ENCODE measurements around the gene PTCHD1.

DNA sequence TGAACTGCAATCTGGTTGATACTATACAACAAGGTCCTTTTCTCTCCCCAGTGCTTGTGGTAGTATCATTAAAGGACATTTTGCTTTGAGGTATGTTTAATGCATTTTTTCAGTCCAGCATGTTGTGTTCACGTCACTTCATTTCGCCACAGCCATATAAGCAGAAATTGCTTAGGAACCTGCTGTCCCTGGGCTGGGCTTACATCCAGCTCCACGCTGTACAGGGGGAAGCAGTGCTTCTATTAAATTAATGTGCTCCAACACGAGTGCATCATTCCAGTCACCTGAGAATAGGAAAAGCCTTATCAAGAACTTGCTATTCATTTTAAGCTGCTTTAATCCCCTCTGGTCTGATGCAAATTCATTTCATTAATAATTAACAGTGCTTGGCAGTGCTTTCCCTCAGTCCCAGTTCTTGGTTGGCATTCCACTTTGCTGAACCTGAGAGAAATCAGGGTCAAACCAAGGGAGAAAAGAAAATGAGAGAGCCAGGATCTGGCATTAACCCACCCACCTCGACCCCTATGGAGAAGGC is 47.4 kb upstream of the PTCHD1 start:
- TF ChIP-seq POLR2A (IDR thresholded peaks at IDR 0.05) = no peak
- TF ChIP-seq CTCF (IDR thresholded peaks at IDR 0.05) = no peak
- TF ChIP-seq POLR2AphosphoS5 (IDR thresholded peaks at IDR 0.05) = no peak

Data from gastroesophageal sphincter (tissue), 3 donors.